Activated T-helper 1 cell treated with anti-CD3 and anti-CD28 coated beads, Interleukin-12 subunit alpha, Interleukin-12 subunit beta, Interleukin-2, Interleukin-4 antibody, amounts not matched to agents 30 ng/mL and 10 ng/mL and 1 ng/mL, durations not matched to agents 14 hours and 24 hours and 36 hours (primary cell): Measurements from ENCODE around the gene MED12L. TPM values are rescaled to one million over a fixed set of nuclear protein-coding genes. Genes with fewer than 3 reads are reported as not detected.

Experiments used
- DNase-seq: peaks from one replicate; pipeline ENCODE4 v3.0.0; 2021; ENCODE audit warnings: low spot score
- H3K27ac Mint-ChIP-seq: one replicate; pipeline ENCODE4 v1.8.0; 2021; ENCODE audit warnings: mild to moderate bottlenecking, mixed read lengths
- H3K27me3 Mint-ChIP-seq: one replicate; pipeline ENCODE4 v1.8.0; 2022; ENCODE audit warnings: mild to moderate bottlenecking, moderate library complexity, mixed read lengths; ENCODE audit not compliant: insufficient read depth
- H3K36me3 Mint-ChIP-seq: one replicate; pipeline ENCODE4 v1.8.0; 2021; ENCODE audit warnings: low read depth, mixed read lengths
- H3K4me1 Mint-ChIP-seq: one replicate; pipeline ENCODE4 v1.8.0; 2021; ENCODE audit warnings: low read depth, mixed read lengths
- H3K4me3 Mint-ChIP-seq: one replicate; pipeline ENCODE4 v1.8.0; 2021; ENCODE audit warnings: mild to moderate bottlenecking, moderate library complexity, mixed read lengths
- H3K9me3 Mint-ChIP-seq: one replicate; pipeline ENCODE4 v1.8.0; 2021; ENCODE audit warnings: mixed read lengths
- intact Hi-C: fragments of 100-400 bp; cut with micrococcal nuclease; formaldehyde crosslinking; loops from one replicate; pipeline ENCODE4 v1.15.1; 2024
- total RNA-seq: library from RNA; stranded (reverse); gene quantifications from 2 replicates; pipeline ENCODE4 v1.2.3, GENCODE V29; 2022

The MED12L gene
- total RNA-seq, 1 donor from 2014 or later, result 5.1 TPM

GRCh38 chr3:151483488-151483887 lies 398.0 kb downstream of the MED12L start:
- Mint-ChIP-seq H3K4me1 (no peaks in the 10 kb centered on the region), H3K4me3 (no peak overlapping the region), H3K36me3 (no peaks in the 10 kb centered on the region), H3K9me3 (peaks cover 10% of the 10 kb centered on the region), H3K27ac (no peak overlapping the region), H3K27me3 (no peaks in the 10 kb centered on the region)
- intact Hi-C loops, result no loop called here
- no peak for DNase-seq

GRCh38 chr3:151483961-151484520 lies 398.6 kb downstream of the MED12L start:
- DNase-seq, result no peak
- H3K36me3 Mint-ChIP-seq, result no peaks in the 10 kb centered on the region
- no peak overlapping the region for H3K27ac Mint-ChIP-seq
- H3K9me3 Mint-ChIP-seq, result peaks cover 10% of the 10 kb centered on the region
- H3K27me3 Mint-ChIP-seq, result no peaks in the 10 kb centered on the region
- H3K4me3 Mint-ChIP-seq, result no peak overlapping the region
- no peaks in the 10 kb centered on the region for H3K4me1 Mint-ChIP-seq
- intact Hi-C loops, result no loop called here

Other genes with a start within 250 kb of the MED12L start
- gene MINDY4B, start 180.2 kb upstream of the MED12L start, total RNA-seq, result not detected in 2 replicates
- gene CLRN1, start 112.9 kb upstream of the MED12L start, total RNA-seq, result not detected in 2 replicates
- 172 and 191 TPM in 2 replicates for gene GPR171, start 117.6 kb downstream of the MED12L start, total RNA-seq
- gene P2RY14, start 192.9 kb downstream of the MED12L start, total RNA-seq, result 7.7 and 9.4 TPM in 2 replicates
- 0.62 and 0.93 TPM in 2 replicates for gene GPR87, start 231.2 kb downstream of the MED12L start, total RNA-seq
- not detected in 2 replicates for gene P2RY13, start 243.9 kb downstream of the MED12L start, total RNA-seq